ENCODE measurements around the gene PTPRM.
A peak's percentile ranks its signal among the peaks of the same experiment; 100 is the strongest.

PTPRM gene

DNA sequence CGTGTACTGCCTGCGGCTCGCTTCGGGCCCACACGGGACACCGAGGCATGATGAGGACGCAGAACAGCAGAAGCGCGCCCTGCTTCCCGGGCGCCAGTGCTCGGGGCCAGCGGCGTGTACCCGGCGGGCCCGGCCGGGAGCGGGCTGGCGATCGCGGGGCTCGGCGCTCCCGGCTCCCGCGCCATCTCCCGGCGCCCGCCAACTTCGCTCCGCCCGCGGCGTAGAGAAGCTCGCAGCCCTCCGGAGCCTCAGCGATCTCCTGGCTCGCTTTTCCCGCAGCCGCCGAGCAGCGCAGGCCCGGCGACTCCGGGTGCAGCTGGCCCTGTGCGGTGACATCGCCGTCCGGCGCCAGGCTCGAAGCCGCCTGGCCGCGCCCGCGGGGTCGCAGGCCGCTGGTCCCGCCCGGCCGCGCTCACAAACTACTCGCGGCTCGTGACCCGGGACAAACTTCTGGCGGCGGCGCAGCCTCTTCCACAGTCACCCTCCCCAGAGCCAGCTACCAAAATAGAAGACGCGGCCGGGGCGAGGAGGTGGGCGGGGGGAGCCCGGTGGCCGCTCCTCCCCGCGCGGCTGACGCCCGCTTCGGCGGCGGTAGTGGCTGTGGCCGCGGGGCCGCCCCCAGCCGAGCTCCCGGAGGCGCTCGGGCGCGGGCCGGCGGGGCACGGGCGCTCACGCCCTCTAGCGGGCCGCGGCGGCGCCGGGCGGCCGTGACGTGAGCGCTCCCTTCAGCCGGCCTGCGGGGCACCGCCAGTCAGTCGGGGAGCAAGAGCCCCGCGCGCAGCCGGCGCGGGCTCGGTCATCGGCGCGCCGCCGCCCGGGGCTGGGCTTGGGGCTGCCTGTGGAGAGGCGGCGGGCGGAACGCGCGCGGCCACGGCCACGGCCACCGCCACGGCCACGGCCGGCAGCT, at the start of gene PTPRM:
Gene PTPRM (plus strand): TSS at position 750 of the 907 bp plus-strand sequence. CDS start 503 bp downstream, outside the sequence.
- DNase-seq (ENCODE audit: low read depth in 2 of 2), result peak; percentile 2 to 16

DNA sequence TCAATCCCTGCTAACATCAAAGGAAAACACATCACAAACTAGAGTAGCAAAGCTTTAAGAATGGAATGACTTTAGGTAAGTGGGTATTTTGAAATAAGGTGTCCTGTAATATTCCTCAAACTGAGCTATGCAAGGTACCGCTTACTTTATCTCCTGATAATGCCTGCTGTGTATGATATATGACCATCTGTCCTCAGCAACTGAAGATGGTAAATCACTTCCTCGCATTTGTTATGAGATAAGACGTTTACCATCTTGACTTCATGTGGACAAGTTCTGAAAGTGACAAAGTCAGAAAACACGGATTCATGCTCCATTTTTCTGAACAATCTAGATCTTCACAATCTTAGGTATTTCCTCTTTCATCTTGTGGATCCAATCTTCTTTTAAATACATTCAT, 49.3 kb upstream of the PTPRM start:
- no peak for DNase-seq (ENCODE audit: low read depth in 2 of 2)

DNA sequence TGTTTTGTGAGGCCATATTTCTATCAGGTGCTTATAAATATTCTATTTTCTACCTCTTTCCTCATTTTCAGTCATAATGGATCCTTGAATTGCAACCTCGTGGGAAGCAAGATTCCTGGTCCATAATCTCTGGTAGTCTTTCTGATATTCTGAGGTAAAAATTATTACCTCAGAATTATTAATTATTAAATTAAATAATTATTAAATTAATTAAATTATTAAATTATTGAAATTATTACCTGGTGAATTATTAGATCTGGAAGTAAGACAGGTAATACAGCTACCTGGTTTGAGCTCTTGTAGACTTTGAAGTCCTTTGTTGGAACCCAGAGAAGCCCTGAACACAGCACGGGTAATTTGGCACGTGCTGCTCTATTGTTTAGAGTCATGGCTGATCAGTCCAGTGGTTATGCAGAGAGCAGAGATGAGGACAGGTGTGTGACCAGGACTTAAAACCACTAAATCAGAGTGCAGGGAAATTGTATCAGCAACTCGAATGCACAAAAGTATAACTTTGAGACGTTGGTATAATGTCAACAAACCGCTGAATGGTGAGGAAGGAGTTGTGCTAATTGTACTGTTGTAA, 46.8 kb upstream of the PTPRM start:
- no peak for DNase-seq (ENCODE audit: low read depth in 2 of 2)

DNA sequence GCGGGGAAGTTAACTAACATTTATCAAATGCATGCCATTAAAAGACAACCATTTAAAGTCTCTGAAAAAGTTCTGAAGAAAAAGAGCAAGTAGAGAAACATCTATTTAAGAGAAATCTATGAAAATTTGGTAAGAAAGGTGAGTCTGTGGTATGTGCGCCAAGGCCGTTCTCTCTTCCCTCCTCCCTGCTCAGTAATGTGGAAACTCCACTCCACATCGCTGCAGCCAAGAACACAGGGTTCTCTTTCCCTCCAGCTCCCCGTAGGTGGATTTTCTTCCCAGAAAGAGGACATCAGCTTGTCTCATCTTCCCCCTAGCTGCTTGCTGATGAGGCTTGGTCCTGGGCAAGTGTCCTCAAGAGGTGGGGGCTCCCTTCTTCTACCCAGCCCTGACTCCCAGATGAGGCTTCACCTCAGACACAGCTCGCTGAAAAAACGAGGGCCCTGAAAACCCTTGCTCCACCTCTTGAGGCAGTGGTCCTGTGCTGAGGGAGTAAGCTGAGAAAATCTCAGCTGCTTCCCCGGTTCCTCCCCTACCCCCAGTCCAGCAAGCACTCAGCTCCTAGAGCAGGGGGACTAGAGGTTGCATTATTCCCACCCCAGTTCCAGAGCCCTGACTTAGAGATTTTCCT, 45.8 kb upstream of the PTPRM start:
- no peak for DNase-seq (ENCODE audit: low read depth in 2 of 2)

DNA sequence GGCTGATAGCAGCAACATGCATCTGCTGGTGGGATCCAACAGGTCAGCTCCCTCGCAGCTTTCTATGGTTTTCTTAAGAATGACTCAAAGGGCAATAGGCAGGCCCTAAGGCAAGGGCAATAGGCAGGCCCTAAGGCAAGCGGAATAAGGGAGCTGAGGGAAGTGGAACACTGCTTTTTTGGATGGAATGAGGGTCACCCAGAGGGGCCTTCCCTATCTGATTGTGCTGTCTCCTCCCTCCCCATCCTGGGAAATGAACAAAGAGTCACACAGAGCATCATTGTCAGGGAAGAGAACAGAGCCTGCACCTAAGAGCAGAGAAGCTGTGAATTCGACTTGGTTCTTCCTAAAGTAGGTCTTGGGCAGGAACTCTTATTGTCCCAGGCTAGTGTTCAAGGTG, 43.3 kb upstream of the PTPRM start:
- DNase-seq (ENCODE audit: low read depth in 2 of 2), result no peak

DNA sequence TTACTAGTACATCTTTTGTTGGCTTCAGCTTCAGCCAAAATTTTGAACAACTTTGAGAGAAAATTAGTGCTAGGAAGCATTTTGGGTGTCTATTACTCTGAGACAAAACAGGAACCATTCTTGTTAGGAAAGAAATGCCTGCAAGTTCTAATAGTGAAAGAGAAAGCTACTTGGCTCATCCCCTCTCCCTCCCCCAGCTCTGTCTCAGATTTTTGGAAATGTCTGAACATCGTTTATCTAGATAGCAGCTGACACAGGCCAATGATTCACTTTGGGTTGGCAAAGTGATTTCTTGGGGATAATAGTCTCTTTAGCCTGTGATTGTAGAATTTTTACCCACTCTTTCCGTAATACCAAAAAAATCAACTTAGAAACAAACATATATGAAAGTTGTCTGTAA, 42.3 kb upstream of the PTPRM start:
- DNase-seq (ENCODE audit: low read depth in 2 of 2), result no peak

DNA sequence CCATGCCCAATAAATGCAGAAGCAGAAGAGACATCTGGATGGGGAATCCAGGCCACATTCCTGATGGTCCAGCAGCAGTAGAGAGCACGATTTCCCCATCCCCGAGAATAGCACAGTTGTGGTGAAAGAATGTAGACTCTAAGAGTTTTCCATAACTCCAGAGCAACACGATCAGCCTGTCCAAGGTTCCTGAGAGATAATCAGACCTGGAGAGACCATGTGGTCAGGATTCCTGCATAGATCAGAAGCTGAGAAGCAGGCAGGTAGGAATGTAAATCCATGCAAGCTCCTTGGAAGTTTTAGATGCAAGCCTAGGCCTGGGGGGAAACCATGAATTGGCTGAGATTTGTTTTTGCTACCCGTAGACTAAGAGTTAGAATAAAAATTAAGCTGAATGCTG, 34.2 kb upstream of the PTPRM start:
- DNase-seq (ENCODE audit: low read depth in 2 of 2), result no peak

DNA sequence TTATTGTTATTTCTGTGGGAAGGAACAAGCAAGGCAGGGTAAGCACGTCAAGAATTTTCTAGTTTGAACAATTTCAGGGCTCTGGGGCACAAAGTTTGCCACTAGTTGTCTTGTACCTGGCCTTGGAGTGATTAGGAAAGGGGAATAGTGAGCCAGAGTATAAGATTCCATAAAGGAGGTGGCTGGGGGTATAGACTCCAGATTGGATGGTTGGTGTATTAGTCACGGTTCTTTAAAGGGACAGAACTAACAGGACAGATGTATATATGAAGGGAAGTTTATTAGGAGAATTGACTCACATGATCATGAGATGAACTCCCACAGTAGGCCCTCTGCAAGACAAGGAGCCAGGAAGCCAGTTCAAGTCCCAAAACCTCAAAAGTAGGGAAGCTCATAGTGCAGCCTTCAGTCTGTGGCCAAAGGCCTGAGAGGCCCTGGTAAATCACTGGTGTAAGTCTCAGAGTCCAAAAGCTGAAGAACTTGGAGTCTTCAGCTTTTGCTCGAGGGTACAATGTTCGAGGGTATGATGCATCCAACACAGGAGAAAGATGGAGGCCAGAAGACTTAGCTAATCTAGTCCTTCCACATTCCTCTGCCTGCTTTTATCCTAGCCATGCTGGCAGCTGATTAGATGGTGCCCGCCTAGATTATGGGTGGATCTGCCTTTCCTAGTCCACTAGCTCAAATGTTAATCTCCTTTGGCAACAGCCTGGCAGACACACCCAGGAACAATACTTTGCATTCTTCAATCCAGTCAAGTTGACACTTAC, 31.5 kb upstream of the PTPRM start:
- no peak for DNase-seq (ENCODE audit: low read depth in 2 of 2)

DNA sequence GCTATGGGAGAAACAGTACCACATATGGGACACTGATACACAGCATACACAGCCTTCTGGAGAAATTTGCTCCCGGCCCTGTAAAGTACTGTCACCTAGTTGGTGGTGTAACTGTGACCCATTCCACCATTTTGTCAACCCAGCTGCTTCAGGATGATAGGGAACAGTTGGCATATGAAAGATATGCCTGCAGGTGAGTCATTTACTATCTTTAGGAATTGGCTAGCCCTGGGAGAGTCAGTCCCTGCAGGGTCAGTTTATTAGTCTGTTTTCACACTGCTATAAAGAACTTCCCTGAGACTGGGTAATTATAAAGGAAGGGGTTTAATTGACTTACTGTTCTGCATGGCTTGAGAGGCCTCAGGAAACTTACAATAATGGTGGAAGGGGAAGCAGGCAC, 30.0 kb upstream of the PTPRM start:
- no peak for DNase-seq (ENCODE audit: low read depth in 2 of 2)

DNA sequence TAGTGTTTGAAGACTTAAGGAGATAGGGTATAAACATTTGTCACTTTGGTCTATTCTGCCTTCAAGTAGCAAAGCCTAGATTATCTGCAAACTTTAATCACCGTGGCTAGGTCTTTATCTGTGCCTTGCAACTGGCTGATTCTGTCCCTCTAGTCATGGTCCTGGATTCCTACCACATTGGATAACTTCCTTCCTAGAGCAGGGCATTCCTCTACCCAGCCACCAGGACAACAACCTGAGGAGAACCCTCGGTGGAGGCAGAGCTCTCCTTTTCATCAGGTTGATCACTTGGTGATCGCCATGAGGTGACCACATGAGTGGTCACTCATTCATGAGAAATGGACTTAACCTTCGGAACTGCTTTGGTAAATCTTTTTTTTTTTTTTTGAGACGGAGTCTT, 25.3 kb upstream of the PTPRM start:
- no peak for DNase-seq (ENCODE audit: low read depth in 2 of 2)

DNA sequence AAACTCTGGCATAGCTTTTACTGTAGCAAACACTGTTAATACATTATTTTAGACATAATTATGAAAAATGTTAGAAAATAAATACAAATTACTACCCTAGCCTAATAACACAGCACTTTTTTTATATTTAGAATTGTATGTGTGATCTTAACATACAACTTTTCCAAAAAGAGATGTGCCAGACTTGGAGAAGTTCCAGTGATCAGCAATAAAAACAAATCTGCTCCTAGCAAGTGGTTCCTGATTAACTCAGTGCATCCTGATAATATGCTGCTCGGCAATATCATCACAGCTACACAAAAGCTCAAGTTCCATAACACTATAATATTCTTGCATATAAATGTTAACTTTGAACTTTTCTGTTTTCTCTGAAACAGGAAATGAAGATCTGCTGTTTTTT, 22.4 kb upstream of the PTPRM start:
- no peak for DNase-seq (ENCODE audit: low read depth in 2 of 2)

DNA sequence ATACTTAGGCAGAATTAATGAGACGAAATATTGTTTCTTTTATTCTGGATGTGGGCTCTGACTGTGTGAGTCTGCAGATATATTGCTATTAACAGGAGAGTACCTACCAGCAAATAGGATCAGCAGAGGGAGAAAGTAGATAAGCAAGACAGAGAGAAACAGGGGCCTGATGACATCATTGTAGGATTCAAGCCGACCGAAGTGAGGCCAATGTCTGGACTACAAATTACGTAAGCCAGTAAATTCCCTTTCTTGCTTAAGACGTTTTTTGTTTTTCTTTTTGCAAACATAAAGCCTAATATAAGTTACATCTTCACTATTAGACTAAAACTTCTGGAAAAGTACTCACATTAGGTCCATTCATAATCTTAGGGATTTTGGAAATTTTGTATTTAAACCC, 21.4 kb upstream of the PTPRM start:
- DNase-seq (ENCODE audit: low read depth in 2 of 2), result no peak

DNA sequence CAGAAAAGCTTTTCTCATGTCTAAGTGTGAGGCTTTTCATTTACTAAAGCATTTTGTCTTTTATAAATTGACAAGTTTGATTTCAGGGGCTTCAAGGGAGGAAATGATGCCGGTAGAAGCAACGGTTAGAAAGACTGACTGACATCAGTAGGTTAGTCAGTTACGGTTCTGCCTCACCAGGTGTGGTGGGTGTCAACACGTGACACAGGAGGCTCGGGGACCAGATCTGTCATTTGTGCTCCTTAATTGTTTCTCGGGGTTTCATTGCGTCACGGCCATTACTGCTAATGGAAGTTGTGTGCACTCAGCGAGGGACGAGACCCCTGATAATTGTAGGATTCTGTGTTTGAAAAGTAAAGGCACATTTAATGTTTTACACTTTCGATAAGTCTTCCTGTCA, 18.9 kb upstream of the PTPRM start:
- DNase-seq (ENCODE audit: low read depth in 2 of 2), result no peak

DNA sequence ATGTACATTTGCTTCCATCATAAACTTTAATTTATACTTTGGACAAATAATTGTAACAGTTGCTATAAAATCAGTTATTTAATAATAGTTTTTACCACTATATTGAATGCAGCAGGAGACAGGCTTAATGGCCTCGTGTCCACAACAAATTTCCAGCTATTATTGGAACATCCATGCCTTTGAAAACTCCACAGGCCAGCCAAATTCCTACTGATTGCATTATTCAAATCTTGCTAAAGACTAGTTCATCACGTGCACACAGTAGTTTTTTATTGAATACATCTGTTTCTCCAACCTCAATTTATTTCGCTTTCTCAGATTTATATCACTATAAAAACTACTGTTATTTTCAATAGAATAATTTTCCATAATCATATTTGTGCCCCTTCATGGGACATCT, 18.4 kb upstream of the PTPRM start:
- no peak for DNase-seq (ENCODE audit: low read depth in 2 of 2)

DNA sequence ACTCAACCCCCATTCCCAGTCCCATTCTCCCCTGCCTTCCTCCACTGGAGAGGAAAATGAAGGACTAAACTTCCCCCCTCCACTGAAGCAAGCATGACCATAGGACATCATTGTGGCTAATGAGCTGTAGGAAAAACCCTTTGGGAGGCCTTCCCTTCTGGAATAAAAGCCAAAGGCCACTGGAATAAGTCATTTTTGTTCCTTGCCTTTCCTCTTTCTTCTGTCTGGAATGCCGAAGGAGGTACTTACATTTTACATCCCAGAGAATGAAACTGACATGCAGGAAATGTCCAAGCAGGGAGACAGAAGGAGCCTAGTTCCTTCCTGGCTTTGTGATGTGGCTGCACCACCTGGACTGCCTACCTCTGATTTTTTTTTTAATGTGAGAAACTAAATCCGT, 9.1 kb upstream of the PTPRM start:
- no peak for DNase-seq (ENCODE audit: low read depth in 2 of 2)

DNA sequence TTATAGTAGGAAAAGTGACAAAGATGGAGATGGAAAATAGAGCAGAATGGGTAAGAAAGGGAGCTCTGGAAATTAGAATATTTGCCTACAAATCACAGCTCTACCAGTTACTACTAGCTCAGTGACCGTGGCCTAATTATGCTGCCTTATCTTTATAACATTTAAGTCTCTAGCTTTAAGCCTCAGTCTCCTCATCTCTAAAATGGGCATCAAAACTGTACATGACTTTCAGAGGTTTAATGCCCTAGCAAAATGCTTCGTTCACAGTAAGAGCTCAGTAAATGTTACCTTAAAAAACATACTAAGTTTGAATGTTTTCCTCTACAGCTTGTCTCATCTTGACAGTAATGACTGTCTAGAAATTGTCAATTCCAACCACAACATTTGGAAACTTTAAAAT, 8.3 kb upstream of the PTPRM start:
- no peak for DNase-seq (ENCODE audit: low read depth in 2 of 2)

DNA sequence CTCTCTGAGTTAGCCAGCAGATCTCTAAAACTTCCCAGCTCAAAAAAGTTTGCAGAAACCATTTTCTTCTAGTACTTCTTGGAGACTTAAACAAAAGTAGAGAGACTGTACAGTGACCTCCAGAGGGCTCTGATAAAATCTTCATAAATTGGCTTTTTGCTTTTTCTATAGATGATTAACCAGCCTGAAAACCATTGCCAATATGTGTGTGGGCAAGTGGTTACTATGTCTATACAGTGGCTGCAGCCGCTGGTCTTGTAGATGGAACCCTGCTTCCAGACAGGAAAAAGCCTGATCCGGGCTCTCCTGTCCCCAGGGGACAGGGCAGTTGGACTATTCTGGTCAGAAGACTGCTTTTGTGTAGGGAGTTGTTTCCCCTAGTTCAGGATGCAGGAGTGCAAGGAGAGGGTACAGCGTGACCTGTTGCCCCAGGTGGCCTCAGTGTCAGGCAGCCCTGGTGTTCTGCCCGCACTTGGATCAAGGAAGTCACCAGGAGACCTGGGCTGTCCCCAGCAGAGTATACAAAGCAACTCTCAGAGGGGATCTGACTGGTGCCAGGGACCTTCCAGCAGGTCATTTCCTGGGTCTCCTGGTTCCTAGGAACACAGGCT, 7.3 kb upstream of the PTPRM start:
- DNase-seq (ENCODE audit: low read depth in 2 of 2), result no peak

DNA sequence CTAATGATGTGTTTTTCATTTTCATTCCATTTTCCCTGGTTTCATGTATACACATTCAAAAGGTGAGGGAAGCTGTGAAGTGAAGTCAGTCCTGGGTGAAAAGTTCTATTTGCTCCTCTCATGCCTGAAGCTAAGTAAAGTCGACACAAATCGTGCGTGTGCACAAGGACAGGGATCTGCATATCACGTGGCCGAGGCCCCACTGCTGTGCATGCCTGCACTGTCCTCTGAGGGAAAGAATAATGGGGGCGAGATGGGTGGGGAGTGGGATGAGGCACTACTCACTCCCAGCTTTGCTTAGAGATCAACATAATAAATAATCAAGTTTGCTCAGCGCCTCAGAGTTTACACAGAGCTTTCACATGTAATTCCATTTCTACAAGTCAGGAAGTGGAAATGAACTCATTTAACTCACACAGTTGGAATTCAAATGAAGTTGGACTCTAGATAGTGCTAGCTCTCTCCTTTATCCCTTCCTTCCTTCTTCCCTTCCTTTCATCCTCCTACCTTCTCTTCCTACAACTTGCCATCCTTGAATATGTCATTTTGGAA, 5.1 kb upstream of the PTPRM start:
- DNase-seq (ENCODE audit: low read depth in 2 of 2), result no peak

DNA sequence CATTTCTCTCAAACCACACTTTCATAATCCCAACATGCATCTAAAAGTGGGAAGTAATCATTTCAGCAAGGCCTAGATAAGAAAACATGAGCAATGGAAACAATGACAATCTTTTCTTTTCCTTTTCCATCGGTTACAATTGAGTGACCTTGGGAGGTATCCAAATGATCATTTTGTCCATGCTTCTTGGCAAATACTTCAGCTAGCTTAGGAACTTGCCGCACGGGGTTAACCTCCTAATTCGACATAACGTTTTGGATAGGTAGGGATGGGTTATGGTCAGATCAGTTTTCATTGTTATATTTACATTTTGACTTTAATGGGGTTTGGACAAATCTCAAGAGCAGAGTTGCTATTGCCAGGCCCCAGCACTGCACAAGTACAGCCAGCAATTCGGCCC, 4.6 kb upstream of the PTPRM start:
- DNase-seq (ENCODE audit: low read depth in 2 of 2), result no peak

DNA sequence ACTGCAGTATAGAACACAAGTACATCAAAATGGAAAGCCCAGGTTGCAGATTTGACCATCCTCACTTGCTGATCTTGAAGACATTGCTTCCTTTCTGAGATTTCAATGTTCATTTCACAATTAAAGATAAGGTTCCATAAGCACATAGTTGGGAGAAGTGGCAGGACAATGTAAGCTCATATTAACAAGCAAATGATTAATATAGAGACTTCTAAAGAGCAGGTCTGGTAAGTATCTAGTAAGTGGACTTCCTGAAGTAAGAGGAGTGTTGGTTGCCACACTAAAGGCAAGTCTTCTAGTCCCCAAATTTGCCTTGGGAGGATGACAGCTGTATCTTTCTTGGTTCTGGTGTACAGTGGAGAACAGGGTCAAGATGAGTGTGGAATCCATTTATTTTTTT, 1.4 kb upstream of the PTPRM start:
- DNase-seq (ENCODE audit: low read depth in 2 of 2), result no peak

DNA sequence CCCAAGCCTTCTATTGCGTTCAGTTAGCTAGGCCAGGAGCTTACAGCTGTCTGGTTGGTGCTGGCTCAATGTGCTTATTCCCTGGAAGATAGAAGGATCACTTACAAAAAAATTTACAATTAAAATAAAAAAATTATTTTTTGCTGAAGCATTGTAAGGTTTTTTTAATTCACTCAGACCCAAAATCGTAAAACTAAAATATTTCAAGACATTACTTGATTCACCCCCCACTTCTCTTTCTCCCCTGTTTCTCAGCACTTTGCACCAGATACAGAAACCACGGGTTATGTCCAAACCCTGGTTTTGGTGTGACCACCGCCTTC, 911 bp upstream of the PTPRM start:
- DNase-seq (ENCODE audit: low read depth in 2 of 2), result no peak
